GM18511 (cell line): ENCODE measurements around the gene STX2.
"Not testable (repeated sequence)": the region's sequence is repeated elsewhere in the genome, so short reads cannot be mapped to it uniquely, and the experiment has no call there.

Experiments used
- ATAC-seq: cut with Tn5 transposase; IDR thresholded peaks from one replicate; pipeline ENCODE4 v1.9.1; 2021; ENCODE audit warnings: mild to moderate bottlenecking, moderate library complexity; ENCODE audit not compliant: unreplicated experiment

Gene STX2

DNA sequence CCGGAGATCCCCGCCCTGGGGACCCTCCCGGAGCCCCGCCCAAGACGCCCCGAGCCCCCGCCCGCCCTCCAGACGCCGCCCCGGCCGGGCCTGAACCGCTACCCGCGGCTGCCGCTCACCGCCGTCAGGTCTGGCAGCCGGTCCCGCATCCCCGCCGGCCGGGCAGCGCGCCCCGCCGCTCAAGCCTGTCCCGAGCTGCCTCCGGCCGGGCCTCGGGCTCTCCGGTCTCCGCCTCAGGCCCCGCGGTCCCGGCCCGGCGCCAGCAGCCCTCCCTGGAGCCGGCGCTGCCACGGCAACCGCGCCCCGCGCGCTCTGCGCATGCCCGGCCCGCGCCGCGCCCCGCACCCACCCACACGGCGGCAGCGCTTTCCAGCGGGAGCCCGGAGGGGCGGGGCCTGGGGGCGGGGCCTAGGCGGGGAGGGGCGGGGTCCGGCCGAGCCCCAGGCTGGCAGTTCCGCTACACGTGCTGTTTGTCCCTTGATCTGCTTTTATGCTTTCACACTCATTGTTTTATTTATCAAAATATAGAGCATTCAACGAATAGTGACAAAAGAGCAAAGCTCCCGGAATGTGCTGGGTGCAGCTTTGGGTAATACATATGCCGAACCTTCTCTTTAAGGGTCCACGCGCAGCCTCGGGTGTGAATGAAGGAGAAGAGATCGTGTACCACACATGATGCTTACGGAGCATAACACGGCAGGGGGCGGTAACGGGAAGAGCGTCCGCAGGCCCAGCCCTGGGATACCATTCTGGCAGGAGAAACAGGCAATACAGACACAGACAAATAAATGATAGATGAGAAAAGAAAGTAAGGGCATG, at the start of gene STX2:
TSS of gene STX2 (minus strand) at position 300 of the 819 bp plus-strand sequence. CDS start at position 149, 151 bp downstream.
- ATAC-seq, result peak; percentile 84

DNA sequence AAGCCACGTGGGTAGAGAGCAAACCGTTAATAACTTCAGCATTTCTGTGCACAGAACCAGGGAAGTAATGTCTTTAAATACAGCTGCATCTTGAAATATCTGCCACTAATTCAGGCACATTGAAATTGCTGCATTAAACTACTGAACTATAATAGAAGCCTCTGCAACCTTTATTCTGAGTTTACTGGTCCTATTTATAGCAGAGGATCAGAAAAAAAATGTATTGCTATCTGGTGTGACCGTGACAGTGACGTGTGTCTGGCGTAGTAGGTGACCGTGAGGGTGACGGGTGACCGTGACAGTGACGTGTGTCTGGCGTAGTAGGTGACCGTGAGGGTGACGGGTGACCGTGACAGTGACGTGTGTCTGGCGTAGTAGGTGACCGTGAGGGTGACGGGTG, 48.1 kb upstream of the STX2 start:
- not testable (repeated sequence) for ATAC-seq

DNA sequence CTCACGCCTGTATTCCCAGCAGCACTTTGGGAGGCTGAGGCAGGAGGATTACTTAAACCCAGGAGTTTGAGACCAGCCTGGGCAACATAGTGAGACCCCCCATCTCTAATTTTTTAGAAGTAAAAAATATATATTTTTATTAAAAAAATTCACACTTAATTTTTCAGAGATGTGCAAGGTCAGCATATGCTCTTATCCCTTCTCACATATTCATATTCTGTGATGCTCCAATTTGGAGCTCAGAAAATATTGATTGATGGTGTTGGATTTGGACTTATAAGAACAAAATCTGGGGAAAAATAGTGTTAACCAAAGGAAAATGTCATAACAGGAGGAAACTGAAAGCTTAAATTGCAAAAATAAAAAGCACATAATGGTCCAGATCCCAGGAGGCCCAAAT, 42.5 kb upstream of the STX2 start:
- ATAC-seq, result no peak

DNA sequence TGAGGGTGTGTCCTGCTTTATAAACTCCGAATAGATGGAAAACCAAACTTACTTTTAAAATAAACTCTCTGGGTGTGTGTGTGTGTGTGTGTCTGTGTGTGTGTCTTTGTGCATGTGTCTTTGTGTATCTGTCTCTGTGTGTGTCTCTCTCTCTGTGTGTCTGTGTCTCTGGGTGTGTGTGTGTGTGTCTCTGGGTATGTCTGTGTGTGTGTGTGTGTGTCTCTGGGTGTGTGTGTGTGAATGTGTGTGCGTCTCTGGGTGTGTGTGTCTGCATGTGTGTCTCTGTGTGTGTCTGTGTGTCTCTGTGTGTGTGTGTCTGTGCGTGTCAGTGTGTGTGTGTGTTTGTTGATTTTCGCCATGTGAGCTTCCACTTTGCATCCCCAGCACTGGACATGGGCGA, 42.0 kb upstream of the STX2 start:
- ATAC-seq, result no peak

DNA sequence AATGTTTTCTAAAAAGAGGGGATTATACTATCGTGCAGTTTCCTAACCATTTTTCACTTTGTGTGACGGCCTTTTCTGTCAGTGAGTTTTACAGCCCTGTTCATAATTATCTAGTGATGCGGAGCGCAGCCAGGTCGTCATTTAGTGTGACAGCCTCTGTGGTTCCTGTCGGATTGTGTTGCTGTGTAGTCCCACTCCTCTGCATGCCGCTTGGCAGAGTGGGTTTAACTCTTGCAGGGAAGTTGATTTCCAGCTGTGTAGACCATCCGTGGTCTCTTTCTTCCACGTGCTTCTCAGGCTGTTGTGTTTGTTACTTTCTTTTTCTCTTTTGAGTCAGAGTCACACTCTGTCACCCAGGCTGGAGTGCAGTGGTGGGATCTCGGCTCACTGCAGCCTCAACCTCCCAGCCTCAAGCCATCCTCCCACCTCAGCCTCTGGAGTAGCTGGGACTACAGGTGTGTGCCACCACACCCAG, 41.4 kb upstream of the STX2 start:
- ATAC-seq, result peak; percentile 59

DNA sequence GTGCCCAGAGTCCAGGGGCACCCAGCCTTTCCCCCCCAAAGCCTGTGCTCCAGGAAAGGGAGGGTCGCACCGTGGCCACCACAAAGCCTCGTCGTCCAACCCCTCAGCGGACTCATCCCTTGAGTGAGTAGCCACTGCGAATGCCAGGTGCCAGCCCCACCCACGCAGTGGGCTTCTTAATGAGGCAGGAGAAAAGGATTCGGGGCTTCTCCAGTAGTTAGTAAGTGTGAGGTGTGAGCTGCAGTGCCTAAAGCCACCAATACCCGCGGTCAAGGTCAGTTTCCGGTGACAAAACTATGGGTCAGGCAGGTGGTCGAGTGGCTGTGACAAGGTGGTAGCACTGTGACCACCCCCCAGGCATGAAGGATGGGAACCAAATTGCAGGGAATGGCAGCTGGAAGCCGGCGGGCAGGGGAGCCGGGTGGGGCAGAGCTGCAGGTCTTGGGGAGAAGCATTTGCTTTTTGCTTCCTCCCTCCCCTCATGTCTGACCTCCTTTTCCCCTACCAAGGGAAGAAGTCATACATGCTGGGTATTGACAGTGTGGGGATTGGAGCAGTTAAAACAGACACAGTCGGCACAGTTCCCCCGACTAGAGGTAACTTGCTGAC, 40.8 kb upstream of the STX2 start:
- peak; percentile 22 for ATAC-seq

DNA sequence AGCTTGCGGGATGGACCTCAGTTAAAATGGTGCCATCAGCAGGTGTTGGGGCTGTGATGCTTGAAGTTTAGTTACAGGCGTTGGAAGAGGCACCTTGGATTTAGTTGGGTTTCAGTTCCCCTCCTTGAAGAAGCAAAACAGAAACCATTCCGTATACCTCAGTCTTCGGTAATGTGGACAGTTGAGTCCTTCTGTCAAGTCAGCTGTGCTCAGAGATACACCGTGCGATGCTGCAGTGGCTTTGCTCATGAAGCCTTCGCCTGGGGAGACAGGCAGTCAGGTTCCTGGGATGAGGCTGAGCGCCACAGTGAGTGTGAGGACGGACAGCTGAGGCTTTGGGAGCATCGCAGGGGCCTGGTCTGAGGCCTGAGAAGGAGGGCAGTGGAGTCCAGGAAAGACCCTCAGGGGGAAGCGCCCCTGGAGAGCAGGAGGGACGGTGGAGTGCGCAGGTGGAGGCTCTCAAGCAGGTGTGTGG, 40.2 kb upstream of the STX2 start:
- ATAC-seq, result peak; percentile 84

DNA sequence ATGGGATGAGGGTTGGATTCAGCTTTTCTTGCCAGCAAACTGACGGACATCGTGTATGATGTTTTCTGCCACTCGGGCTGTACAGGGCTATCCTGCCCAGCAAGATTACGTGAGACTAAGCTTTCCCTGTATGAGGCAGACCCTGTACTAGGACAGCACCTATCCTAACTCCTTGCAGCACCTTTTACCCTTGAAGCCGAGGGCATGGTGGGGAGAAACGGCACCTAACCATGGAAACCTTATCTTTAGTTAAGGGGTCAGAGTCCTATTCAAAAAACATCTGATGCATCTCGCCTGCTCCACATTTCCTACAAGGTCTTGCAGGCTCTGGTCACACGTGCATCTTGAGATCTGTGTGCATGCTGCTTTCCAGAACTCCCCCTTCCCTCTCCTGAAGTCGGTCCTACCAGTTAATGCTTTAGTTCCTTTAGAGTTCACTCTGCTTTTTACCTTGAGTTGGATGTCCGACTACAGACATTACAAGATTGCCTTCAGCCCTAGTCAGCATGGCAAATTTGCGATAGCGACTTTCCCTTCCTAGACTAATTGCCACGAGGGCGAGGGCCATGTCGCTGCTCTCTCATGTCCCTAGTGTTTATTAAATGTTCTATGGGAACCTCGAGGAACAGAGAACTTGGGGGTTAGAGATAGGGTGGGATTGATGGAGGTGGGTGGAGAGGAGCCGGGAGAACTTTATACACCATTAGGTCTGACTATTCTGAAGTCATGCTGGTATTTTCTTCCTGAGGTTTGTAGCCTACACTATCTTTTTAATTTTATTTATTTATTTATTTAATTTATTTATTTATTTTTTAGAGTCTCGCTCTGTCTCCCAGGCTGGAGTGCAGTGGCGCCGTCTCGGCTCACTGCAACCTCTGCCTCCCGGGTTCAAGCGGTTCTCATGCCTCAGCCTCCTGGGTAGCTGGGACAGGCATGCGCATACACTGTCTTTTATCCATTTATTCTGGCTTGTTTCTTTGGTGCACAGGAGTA, 39.4 kb upstream of the STX2 start:
- ATAC-seq, result peak; percentile 1

DNA sequence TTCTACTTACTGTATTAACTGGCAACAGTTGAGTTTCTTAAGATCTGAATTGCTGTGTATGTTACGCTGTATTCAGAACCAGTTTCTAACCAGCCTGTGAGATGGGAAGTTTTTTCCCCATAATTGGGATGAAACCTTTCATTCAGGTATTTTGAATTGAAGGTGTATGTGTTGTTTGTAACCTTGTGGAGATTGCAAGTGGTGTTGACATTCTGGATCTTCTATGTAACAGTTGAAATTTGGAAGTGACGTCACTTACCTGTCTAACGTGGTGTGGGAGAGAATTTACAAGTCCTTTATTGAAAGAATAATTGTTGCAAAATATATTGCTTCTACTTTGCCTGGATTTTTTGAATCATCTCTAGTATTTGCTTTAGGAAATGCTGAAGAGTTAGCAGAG, 38.3 kb upstream of the STX2 start:
- no peak for ATAC-seq

DNA sequence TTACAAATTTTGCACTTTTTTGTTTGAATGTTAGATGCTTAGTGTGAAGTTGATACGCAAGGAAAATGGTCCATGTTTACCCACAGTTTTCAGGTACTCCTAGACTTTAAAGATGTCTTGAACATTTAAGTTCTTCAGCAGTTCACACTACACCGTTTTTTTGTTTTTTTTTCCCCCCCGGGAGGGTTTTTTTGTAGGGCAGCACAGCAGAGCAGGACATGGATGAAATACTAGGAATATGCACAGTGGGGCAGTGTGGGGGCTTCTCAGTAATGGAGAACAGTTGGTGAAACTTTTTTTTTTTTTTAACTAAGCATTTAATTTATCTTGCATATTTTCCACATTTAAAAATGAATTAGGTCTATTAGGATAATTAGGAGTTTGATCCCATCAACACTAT, 37.7 kb upstream of the STX2 start:
- no peak for ATAC-seq

DNA sequence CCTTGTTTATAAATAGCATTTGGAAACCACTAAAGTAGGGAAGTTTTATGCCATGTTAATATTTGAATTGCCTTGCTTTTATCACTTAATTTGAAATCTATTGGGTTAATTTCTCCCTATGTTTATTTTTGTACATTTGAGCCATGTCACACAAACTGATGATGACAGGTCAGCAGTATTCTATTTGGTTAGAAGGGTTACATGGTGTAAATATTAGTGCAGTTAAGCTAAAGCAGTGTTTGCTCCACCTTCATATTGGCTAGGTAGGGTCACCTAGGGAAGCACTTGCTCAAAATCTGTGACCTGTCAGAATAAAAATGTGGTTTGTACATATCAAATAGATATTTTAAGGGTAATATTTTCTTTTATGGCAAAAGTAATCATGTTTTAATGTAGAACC, 37.2 kb upstream of the STX2 start:
- ATAC-seq, result no peak

DNA sequence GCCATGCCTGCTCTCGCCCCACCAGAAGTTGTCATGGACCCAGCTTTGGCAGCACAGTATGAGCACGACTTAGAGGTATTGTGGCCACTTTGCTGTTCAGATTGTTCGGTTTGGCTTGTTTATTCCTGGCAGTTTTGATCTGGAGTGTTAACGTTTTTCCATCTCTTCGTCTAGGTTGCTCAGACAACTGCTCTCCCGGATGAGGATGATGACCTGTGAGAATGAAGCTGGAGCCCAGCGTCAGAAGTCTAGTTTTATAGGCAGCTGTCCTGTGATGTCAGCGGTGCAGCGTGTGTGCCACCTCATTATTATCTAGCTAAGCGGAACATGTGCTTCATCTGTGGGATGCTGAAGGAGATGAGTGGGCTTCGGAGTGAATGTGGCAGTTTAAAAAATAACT, 36.7 kb upstream of the STX2 start:
- not testable (repeated sequence) for ATAC-seq

DNA sequence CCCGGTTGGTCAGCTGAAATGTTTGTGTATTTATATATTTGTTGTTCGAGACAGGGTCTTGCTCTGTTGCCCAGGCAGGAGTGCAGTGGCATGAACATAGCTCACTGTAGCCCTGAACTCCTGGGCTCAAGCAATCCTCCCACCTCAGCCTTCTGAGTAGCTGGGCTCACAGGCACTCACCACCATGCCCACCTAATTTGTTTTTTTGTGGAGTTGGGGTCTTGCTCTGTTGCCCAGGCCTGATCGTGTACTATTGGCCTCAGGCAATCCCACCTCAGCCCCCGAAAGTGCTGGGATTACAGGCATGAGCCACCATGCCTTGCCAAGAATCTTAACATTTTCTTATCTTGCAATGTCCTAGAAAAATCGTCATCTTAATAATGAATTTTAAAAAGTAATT, 36.1 kb upstream of the STX2 start:
- no peak for ATAC-seq

DNA sequence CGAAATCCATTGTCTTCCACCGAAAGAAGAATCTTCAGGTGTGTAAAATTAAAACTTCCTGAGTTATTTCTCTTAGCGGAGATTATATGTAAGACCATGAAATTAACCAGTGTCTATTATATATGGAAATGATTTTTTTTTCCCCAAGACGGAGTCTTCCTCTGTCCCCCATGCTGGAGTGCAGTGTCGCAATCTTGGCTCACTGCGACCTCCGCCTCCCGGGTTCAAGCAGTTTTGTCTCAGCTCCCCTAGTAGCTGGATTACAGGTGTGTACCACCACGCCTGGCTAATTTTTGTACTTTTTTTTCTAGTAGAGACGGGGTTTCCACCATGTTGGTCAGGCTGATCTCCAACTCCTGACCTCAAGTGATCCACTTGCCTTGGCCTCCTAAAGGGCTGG, 35.6 kb upstream of the STX2 start:
- no peak for ATAC-seq

DNA sequence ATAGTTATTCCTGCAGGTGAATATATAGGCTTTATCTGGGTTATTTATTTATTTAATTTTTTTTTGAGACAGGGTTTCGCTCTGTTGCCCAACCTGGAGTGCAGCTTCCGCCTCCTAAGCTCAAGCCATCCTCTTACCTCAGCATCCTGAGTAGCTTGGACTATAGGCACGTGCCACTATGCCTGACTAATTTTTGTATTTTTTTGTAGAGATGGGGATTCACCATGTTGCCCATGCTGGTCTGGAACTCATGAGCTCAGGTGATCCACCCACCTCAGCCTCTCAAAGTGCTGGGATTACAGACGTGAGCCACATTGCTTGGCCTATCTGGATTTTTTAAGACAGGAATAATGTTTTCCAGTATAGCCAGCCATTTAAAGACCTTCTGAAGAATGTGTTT, 34.8 kb upstream of the STX2 start:
- ATAC-seq, result no peak

DNA sequence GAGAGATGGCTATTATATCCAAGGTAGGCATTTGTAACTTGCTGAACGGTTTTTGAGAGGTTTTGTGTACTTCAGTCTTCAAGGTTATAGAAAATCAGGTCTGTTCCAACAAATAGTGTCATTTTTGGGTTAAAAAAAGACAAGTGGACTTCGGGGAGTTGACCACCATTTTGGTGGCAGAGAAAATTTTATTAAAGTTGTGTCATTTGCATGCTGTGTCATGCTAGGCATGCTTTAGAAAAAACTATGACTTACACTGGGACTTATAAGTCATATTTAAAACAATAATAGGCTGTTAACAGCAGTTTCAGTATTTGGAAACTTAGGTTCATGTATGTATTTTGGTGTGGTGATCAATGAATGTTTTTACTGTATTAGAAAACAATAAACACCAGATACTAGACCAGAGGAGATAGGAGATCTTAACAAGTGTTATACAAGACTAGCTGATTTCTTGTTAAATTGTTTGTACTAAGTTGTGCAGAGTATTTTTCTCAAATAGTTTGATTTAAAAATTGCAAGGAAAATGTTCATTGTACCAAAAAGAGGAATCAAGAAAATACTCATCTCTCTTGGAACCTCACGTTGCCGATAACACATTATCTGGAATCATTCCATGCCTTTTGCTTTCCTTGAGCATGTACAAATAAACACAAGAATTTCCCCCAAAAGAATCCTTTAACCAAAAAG, 34.2 kb upstream of the STX2 start:
- ATAC-seq, result no peak

DNA sequence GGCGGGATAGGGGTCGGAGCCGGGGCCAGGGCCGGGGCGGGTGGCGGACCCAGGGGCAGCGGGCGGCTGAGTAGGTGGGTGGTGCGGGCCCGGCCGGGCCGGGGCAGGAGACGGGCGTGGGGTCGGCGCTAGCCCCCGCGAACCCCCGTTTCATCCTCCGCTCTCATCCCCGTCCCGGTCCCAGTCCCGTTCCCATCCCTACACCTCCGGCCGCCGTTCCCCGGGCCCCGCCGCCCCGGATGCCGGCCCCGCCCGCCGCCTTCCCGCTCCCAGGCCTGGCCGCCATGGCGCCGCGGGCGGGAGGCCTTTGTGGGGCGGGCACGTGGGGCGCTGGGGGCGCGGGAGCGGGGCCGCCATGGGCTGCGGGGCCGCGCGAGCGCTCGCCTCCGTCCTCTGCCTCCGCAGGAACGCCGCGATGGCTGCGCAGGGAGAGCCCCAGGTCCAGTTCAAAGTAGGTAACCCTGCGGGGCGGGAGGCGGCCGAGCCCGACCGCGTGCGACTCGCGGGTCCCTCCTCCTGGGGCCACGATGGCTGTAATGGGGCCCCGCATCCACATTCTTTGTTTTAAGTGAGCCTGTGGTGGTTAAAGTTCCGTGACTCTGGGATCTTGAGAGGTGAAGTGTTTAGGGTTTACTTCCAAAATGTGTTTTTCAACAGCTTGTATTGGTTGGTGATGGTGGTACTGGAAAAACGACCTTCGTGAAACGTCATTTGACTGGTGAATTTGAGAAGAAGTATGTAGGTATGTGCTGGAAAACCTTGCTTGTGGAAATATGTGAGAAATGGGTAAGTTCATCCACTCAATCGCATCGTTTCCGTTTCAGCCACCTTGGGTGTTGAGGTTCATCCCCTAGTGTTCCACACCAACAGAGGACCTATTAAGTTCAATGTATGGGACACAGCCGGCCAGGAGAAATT, 33.4 kb upstream of the STX2 start:
- ATAC-seq, result peak; percentile 28

DNA sequence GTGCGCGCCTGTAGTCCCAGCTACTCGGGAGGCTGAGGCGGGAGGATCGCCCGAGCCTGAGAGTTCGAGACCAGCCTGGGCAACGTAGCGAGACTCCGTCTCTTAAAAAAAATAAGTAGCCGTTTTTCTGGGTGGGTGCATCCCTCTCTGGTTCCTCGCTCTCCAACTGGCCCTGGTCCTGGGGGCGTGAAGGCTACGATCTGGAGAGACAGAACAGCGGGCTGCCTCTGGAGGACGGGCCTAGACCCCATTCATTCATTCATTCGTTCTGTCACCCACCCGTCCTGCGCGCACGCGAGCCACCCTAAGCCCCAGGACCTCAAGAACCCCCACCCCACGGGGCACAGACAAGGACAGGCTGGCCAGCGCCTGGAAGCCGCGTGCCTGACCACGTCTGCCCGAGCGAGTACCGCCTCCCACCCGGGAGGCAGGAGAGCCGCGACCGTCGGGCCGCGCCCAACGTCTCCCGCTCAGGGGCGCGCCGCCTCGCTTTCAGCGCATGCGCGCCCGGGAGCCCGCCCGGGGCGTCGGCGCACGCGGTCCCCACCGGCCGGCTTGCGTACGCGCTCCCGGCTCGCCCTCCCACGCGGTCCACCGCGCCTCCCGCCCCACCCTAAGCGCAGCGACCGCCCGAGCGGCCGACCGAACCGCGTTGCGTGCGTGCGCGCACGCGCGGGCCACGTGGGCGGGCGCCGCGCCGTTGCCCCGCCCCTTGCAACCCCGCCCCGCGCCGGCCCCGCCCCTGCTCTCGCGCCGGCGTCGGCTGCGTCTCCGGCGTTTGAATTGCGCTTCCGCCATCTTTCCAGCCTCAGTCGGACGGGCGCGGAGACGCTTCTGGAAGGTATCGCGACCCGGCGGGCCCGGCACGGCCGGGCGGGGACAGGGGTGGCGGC, 32.5 kb upstream of the STX2 start, which contains the start of gene RAN:
TSS of gene RAN (plus strand) at position 781 of the 893 bp plus-strand sequence. CDS start 528 bp downstream, outside the sequence.
- peak; percentile 64 for ATAC-seq
